ENCODE data around the gene THSD7A.

Gene THSD7A

DNA sequence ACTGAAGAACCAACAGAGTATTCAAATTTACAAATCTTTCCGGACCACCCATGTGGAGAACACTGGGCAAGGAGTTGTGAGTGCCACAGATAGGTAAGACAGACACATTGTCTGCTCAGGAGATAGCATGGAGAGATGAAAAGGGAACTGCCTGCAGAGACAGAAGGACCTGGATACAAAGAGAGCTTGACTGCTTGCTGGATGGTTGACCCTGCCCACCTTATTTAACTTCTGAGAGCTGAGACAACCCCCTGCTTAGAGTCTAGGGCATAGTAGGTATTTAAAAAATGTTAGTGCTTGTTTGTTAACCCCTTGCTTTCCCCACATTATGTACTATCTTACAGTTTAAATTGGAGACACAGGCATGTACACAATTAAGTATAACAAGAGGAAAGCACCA, 314.1 kb downstream of the THSD7A start:
- DNase-seq (ENCODE audit: low spot score): no peak

DNA sequence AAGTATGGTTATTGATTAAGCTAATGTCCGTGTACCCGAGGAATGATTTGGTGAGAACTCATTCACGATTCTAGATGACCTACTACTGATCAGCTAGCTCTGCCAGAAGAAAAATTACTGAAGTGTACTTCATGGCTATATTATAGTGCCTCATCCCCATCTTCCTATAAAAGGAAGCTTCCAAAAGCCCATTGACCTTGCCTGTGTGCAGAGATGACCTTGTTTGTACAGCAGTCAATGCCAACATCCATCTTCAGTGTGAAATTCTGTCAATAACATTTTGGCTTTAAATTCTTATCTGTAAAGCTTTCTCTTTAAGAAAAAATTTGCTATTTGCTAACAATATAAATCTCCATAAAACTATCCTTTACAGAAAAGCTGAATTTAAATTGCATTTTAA, 315.7 kb downstream of the THSD7A start:
- DNase-seq (ENCODE audit: low spot score): no peak

GRCh38 chr7:11513460-11513859, 318.5 kb downstream of the THSD7A start:
- no peak for DNase-seq (ENCODE audit: low spot score)

DNA sequence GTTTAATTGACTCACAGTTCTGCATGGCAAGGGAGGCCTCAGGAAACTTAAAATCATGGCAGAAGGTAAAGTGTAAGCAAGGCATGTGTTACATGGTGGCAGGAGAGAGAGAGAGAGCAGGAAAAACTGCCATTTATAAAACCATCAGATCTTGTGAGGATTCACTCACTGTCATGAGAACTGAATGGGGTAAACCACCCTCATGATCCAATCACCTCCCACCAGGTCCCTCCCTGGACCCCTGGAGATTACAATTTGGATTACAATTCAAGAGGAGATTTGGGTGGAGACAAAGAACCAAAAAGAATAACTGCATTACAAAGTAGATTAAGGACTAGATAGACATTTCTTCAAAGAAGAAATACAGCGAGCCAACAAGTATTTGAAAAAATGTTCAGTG, 324.1 kb downstream of the THSD7A start:
- DNase-seq (ENCODE audit: low spot score): no peak

DNA sequence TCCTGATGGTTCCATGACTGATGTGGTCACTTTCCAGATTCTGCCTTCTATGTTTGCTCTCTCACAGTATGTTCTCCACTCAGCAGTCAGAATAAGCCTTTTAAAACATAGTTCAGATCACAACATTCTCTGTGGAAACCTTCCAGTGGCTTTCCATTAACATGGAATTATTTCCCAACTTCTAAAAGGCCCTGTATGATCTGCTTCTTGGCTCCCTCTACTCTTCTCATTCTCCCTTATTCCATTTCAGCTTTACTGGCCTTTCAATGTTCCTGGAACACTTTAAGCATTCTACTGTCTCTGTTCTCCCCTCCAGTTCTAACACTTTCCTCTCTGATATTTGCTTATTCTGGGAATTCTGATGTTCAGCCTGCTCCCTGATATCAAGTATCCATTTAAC, 325.6 kb downstream of the THSD7A start:
- DNase-seq (ENCODE audit: low spot score): no peak

DNA sequence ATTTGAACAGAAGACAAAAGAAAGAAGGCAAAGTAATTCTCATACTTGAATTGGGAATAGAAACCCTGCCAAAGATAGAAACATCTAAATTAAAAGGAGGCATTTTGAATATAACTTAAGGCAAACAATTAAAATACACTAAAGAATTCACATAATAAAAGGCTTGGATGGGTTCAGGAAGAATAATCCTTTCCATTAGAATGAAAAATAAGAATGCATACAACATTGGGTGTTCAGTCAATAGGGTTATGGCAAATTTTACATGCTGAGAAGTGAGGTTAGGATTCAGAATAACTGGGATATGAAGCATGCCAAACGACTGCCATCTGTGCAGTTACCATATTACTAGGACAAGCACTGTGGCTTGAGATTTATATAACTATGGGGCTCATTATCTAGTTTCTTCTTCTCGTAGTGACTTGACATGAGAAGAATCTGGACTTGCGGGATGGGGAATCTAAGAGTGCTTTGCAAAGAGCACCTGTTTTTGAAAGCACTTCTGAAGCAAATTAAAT, 326.5 kb downstream of the THSD7A start:
- DNase-seq (ENCODE audit: low spot score): no peak

GRCh38 chr7:11492307-11492706, 339.7 kb downstream of the THSD7A start:
- no peak for DNase-seq (ENCODE audit: low spot score)

DNA sequence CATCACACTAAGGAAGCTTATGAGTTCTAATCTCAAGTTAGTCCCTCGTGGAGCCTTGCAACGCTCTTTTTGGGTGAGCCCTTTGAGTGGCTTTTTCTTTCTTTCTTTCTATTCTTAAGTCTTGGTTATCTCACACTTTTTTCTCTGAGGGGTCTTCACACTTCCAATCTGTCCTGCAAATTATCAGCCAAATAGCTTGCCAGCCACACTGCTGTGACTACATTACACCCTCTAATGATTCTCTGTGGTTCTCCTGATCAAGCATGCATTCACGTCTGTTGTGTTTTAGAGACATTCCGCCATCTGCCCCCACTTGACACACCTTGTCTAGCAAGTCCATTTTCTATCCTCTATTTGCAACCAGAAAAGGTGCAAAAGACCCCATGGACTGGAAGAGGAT, 340.2 kb downstream of the THSD7A start:
- no peak for DNase-seq (ENCODE audit: low spot score)

DNA sequence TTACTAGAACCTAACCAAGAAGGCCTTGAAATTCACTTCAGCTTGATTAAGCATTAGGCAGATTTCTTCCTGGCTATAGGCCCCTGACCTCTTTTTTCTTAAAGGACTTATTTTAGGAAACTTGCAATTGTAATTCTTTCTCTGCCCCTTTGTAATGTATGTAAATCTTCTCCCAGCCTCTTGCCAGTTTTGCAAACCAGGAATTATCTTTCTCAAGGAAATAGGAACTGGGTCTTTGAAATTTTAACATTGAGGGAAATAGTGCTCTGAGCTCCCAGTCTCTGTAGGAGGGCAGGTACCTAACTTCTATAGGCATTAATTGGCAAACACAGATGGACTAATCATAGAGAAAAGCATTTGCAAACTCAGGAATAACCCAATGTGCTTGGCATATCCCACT, 342.7 kb downstream of the THSD7A start:
- no peak for DNase-seq (ENCODE audit: low spot score)

DNA sequence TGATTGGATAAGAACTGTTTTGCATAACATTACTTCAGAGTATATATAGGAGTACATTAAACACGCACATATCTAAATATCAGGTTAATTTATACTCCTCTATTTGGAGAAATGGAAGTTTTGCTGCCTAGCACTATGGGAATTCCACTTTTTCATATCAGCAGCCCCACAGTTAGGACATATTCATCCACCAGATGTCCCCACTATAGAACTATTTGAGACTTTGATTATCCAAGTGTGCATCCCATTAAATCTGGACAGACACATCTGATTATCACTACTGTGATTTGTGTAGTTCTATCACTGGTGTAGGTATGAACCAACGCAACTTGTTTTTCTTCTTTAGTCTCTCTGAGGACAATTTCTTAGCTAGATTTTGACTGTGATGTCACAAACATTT, 345.7 kb downstream of the THSD7A start:
- no peak for DNase-seq (ENCODE audit: low spot score)

DNA sequence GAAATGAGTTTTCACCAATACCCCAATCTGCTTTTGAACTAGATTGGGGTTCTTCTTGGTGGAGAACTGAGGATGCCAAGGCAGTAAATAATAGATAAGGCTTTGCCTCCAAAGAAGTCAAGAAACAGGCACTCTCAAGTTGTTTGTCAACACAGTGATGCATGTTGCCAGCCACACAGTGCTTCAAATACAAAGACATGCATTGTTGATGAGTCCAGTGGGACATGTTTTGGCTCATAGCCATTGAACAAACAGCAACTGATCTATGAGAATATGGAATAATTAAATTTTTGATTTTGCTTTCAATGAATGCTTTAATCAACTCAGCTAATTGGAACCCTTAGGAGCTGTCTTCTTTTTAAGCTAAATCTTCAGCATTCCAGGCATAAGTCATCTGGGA, 346.4 kb downstream of the THSD7A start:
- no peak for DNase-seq (ENCODE audit: low spot score)

DNA sequence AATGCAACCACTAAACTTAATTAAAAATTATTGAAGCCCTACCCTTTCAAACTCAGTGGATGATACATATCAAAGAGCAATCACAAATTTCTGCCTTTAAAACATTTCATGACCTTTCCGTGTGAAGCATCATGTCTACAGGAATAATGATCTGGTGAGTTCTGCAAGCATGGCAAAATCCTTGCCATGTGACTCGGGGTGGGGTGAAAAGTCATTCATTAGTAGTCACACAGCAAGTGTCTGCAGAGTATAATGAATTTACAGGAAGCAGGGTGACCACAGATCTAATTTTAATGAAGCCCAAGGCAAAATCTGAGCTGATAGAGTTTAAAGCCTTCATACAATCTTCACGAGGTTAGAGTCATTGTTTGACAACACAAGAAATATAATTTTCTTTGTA, 351.9 kb downstream of the THSD7A start:
- DNase-seq (ENCODE audit: low spot score): no peak

DNA sequence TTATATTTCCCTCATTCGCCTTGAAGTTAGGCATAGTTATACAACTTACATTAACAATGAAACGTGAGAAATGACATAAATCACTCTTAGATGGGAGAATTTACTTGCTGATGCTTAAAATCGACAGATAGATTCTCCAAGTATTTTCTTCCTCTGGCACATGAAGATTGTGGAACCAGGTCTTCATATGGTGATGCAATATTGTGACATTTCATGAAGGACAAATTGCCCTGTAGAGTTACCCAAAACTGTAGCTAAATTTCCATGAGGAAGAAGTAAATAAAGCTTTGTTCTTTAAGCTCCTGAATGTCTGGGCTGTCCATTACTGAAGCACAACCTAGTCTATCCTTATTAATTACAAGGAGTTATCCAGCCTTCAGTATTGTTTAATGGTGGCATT, 353.1 kb downstream of the THSD7A start:
- no peak for DNase-seq (ENCODE audit: low spot score)

- DNase-seq (ENCODE audit: low spot score): no peak
These were observed 353.6 kb downstream of the THSD7A start for GRCh38 chr7:11478426-11478825.

DNA sequence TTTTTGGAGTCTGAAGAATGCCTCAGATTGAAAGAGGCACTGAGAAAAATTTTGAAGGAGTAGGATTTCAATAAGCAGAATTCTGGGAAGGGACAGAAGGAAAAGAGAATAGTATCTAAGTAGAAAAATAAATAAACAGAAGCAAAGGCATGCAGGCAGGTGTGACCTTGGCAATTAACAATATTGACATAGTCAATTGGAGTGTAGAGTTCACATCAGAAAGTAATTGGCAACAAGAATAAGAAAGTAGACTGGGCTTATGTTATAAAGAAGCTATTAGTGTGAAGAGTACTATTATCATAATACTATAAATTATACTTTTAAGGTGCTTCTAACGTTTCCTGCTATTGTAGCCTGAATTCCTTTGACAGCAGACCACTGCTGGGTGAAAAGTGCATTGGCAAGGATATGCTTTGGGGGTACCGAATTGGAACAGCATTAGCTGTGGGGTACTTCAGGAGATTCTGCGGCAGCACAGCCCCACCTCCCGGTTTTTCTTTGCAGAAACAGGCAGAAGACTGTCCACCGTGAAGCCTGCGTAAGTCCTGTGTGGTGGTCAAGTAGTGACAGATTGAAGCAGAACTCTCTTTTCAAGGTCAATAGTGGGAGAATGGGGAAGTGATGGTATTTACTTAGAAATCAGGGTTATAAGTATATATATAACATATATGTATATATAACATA, 357.0 kb downstream of the THSD7A start:
- no peak for DNase-seq (ENCODE audit: low spot score)

DNA sequence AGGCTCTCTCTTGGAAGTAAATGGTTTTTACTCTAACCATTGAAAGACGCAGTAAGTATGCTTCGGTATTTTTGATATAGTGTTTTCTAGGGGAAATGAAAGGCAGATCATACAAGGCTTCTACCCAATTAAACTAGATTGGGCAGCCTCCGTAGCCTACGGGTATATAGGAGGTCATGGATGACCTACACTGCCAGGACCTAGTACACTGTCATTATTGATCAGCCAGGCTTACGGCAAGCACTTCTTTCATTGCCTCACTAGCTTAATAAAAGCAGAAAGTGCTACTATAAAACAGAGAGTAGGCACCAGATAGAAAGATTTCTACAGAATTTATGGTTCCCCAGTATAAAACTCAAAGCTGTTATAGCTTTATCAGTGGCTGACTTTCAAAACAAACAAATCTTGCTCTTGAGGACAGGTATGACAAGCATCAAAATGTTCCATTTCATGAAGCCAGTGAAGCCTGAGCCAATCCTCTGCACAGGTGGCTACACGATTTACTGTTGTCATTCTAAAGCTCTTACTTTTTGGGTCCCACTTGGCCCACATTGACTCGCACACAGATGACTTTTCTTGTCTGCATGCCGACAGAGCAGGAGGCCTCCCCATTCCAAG, 358.1 kb downstream of the THSD7A start:
- no peak for DNase-seq (ENCODE audit: low spot score)

- no peak for DNase-seq (ENCODE audit: low spot score)
These were observed 358.8 kb downstream of the THSD7A start for GRCh38 chr7:11473220-11473619.

GRCh38 chr7:11472646-11473045, 359.4 kb downstream of the THSD7A start:
- DNase-seq (ENCODE audit: low spot score): no peak

- no peak for DNase-seq (ENCODE audit: low spot score)
These were observed 360.7 kb downstream of the THSD7A start for GRCh38 chr7:11471255-11471654.

DNA sequence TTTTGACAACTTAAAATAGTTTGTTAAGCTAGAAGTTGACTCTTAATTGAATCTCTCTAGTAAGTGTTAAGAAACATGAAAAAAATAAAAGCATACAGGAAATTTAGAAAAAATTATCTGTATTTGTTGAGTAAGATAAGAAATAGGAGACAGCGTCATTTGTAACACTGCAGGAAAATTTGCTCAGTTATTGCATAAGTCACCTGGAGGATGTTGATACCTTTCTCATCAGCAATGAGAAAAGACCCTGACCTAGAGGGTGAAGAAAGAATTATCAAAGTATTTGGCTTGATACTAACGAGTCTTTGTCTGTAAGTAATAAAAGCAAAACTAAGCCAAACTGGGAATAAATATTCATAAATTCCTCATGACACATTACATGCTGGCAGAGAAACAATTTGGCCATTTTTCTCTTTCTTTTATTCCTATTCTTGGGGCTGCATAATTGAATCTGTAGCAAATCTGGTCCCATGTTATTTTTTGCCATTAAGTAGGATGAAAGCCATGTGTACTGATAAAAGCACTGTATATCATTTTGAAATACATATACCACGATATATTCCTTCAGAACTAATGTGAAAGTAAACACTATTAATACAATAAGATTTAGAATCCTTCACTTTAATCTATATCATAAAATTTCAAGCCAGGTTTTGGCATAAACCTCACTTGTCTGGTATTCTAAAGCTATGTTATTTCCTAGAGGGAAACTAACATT, 362.8 kb downstream of the THSD7A start:
- no peak for DNase-seq (ENCODE audit: low spot score)

DNA sequence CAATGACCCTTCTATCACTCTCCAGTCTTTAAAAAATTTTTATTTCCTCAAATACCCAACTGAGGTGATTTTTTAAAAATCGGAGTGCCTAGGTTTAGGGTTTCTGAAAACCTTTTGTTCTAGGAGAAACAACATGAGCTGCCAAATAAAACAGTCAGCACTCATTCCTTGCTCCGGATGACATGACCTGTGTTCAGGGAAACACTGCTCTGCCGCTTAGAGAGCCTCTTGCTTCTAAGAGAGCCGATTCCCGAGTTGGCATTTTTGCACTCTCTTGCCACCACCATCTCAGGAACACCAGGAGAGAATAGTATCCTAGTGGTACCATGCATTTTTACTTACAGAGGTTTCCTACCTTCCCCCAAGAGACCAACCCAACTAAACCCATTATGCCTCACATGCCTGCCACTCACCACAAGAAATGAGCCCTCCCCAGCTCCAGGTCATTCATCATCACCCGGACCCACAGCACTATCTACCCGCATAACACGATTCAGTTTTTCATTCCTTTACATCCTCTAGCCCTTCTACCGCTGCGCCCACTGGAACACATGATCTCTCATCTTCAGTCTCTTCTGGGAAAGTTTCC, 365.4 kb downstream of the THSD7A start:
- no peak for DNase-seq (ENCODE audit: low spot score)

DNA sequence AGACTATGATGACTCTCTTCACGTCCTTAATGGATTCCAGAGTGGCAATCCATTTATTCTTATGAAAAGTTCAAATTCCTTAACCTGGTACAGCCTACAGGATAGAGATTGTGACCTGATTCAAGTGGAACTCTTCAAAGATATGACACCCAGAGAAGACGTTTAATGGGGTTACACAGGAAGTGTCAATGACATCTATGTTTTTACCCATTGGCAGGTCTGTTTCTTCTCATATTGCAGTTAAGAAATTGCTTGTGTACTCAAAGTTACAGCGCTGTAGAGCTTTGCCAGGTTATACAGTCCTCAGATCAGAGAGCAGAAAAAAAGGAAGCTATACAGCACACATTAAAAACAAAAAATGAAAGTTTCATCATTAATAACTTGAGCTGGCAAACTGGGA, 367.4 kb downstream of the THSD7A start:
- DNase-seq (ENCODE audit: low spot score): no peak

DNA sequence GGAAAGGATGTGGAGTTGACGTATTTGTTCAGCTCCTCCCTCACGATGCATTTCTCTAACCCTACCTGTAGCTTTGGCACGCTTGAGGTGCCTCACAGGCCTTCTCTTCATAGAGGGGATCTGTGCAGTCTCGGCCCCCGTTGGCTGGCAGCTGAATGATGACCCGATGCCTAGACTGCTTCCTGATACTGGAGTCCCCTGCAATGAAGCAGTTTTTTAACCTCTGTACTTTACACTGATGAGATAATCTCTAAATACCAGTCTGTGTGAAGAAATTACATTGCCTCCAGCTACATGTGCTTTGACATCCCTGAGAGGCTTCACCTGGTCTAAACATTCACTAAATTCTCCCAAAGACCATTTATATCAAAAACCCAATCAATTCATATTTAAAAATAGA, 370.1 kb downstream of the THSD7A start:
- DNase-seq (ENCODE audit: low spot score): no peak
